ENCODE results near the gene RAB43.
"Not testable (repeated sequence)": the region's sequence is repeated elsewhere in the genome, so short reads cannot be mapped to it uniquely, and the experiment has no call there.

Gene RAB43

DNA sequence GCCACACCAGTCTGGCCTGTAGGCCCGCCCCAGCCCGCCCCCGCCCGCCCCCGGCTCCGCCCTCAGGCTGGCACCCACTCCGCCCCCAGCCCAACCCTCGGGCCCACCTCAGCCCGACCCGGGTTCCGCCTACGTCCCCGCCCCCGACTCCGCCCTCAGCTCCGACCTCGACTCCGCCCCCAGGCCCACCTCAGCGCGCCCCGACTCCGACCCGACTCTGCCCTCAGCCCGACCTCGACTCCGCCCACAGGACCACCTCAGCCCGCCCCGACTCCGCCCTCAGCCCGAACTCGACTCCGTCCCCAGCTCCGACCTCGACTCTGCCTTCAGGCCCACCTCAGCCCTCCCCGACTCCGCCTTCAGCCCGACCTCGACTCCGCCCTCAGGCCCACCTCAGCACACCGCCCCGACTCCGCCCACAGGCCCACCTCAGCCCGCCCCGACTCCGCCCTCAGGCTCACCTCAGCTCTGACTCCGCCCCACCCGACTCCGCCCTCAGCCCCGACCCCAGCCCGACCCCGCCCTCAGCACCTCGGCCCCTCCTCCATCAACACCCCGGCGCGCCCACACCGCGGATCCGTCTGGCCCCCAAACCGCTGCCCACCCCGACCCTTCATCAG, at the start of gene RAB43:
Gene RAB43 (minus strand): TSS at position 13 of the 620 bp plus-strand sequence. CDS start 315 bp downstream, outside the sequence.
- peak in 1 of 2 experiments; percentile 12 for DNase-seq

DNA sequence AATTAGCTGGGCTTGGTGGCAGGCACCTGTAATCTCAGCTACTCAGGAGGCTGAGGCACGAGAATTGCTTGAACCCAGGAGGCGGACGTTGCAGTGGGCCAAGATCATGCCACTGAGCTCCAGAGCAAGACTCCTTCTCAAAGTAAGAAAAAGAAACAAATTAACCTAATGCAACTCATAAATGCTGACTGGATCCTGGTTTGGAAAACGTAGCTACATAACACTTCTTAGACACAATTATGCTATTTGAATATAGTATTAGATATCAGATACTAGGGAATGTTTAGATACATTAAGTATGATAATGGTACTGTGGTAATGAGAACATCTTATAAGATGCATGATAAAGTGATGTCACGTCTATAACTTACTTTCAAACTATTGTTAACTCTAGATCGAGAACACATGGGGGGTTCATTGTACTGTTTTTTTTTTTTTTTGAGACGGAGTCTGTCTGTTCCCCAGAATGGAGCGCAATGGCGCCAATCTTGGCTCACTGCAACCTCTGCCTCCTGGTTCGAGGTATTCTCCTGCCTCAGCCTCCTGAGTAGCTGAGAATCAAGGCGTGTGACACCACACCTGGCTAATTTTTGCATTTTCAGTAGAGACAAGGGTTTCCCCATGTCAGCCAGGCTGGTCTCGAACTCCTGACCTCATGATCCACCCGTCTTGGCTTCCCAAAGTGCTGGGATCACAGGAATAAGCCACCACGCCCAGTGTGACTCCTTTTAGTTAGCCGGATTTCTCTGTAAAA, 45.2 kb upstream of the RAB43 start:
- no peak for DNase-seq

DNA sequence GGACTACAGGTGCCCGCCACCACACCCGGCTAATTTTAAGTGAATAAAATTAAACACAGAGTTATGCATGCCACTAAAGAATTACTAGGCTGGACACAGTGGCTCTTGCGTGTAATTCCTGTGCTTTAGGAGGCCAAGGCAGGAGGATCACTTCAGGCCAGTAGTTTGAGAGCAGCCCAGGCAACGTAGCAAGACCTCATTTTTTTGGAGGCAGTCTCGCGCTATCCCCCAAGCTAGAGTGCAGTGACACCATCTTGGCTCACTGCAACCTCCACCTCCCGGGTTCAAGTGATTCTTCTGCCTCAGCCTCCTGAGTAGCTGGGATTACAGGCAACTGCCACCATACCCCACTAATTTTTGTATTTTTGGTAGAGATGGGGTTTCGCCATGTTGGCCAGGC, 44.0 kb upstream of the RAB43 start:
- DNase-seq = not testable (repeated sequence)

DNA sequence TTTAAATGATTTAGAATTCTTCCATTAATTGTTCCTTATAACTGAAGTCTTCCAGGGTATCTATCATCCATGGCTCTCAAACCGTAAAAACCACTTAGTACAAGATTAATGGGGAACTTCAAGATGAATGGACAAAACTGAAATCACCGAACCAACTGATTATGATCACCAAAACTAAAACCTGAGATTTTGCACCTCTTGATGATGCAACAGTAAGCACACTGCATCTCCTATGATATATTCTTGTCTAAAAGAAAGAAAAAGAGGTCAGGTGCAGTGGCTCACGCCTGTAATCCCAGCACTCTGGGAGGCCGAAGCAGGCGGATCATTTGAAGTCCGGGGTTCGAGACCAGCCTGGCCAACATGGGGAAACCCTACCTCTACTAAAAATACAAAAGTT, 42.9 kb upstream of the RAB43 start:
- DNase-seq = no peak

DNA sequence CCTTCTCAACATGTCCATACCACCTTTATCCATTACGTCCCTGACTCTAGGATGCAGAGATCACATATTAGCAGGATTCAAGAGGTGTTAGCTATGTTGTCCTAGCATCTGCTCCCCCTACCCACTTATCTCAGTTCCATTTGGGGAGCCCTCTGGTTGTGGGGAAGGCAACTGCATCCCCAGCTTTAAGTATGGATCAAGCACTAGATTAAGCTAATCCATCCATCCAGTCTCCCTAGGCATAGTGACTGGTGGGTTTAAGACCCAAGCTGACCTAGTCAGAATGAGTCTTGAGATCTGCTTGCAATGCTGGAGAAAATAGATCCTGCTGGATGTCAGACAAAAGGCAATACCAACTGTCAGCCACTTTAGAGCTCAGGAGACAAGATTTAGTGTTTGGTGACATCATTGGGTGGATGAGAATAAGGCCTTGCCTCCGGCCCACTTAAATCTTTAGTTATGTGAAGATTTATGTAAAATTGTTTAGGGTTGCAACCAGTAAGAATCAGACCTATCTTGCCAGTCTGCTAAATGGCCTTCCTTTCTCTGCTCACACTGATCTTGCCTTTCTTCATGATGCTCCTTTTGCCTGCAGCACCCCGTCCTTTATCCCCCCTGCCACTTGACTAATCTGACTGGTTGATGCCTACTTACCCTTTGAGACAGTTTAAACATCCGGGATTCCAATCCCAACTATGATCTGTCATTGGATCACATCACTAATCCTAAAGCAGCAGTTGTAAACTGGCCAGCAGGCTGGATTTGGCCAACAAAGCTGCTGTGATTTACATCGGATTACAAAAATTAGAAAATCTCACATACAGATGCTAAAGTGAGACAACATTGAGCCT, 41.4 kb upstream of the RAB43 start:
- no peak for DNase-seq

DNA sequence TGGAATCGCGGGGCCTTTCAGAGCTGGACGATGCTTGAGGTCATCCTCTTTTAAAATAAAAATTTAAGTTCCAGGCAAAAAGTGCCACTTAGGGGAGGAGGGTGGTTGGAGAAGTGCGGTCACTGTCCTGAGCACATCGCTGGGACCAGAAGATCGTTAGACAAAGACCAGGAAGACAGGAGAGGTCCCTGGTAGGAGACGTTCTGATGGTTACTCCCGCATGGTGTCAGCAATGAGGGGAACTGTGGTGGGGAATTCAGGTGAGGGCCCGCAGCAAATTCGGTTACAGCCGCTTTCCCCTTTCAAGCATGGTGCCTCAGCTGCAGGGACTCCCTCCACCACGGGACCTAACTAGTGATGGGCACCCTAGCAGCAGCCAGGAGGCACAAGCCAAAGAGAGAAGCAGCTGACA, 40.3 kb upstream of the RAB43 start:
- no peak for DNase-seq

DNA sequence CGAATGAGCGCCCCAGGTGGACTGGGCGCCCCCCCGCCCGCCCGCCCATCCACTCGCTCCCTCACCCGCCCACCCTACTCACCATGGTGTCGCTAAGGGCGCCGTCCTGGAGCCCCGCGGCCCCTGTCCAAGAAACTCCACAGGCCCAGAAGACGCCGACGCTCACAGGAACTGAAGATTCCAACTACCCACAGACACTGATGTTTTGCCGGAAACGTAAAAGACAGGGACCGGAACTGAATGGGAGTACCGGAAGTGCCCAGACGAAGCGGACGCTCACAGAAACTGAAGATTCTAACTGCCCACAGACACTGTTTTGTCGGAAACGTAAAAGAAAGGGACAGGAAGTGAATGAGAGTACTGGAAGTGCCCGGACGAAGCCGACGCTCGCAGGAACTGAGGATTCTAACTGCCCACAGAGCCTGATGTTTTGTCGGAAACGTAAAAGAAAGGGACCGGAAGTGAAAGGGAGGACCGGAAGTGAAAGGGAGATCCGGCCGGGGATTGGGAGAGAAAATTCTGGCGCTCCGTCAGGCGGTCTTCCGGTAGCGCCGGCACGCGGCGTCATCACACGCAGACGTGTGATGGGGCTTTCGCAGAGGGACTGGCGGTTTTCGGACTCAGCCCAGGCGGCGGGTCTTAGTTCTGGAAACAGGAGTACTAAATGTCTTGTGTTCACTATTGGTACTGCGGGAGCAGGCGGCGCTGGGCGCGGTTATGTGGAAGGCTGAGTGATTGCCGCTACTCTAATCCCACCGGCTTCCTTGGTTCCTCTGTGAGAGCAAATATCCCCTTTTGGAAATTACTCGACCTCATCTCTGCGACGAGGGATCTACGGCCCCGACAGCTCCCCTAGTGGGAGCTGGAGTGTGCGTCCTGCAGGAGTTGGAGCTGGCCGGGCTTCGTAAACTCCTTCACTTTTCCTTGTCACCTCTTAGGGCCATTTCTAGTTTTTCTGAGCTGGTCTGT, 39.6 kb upstream of the RAB43 start, which contains the start of gene ISY1:
Gene ISY1 (minus strand): TSS at position 173 of the 969 bp plus-strand sequence. CDS start 88 bp downstream, at position 85.
- DNase-seq = peak; percentile 85 to 90

DNA sequence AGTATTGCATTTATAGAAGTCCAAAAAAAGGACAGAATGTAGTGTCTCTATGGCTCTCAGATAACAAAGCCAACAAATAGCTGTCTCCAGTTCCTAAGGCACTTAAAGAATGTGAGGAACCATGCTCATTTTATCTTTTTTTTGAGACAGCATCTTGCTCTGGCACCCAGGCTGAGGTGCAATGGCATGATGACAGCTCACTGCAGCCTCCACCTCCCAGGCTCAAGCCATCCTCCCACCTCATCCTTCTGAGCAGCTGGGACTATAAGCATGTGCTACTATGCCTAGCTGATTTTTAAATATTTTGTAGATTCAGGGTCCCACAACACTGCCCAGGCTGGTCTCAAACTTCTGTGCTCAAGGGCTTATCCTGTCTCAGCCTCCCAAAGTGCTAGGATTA, 23.2 kb upstream of the RAB43 start:
- DNase-seq = no peak

DNA sequence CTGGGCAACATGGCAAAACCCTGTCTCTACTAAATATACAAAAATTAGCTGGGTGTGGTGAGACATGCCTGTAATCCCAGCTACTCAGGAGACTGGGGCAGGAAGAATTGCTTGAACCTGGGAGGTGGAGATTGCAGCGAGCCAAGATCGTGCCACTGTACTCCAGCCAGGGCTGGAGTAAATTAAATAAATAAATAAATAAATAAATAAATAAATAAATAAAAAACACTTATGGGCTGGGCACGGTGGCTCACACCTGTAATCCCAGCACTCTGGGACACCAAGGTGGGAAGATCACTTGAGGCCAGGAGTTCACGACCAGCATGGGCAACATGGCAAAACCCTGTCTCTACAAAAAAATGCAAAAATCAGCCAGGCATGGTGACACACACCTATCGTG, 19.4 kb upstream of the RAB43 start:
- DNase-seq = not testable (repeated sequence)

DNA sequence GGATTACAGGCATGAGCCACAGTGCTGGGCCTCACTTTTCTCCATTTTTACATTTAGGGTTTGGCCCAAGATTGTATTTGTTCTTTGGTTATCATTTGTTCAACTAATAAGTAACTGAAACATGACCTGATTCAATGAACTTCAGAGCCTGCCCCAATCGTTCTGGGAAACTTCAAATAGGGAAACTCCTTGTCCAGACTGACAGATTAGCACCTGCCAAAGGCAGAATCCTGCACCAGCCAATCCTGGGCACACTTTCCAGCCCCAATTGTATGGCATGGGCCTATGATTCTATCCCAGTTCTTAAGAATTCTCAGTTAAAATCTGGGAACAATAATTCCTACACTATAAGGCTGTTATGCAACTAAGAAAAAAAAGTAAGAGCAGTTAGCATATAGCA, 18.3 kb upstream of the RAB43 start:
- DNase-seq = no peak

DNA sequence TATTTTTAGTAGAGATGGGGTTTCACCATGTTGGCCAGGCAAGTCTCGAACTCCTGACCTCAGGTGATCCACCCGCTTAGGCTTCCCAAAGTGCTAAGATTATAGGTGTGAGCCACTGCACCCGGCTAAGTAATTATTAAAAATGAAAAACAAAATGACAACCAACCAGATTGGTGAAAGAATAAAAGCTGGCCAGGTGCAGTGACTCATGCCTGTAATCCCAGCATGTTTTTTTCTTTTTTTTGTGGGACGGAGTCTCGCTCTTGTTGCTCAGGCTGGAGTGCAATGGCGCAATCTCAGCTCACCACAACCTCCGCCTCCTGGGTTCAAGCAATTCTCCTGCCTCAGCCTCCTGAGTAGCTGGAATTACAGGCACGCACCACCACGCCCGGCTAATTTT, 14.7 kb upstream of the RAB43 start:
- DNase-seq = not testable (repeated sequence)

DNA sequence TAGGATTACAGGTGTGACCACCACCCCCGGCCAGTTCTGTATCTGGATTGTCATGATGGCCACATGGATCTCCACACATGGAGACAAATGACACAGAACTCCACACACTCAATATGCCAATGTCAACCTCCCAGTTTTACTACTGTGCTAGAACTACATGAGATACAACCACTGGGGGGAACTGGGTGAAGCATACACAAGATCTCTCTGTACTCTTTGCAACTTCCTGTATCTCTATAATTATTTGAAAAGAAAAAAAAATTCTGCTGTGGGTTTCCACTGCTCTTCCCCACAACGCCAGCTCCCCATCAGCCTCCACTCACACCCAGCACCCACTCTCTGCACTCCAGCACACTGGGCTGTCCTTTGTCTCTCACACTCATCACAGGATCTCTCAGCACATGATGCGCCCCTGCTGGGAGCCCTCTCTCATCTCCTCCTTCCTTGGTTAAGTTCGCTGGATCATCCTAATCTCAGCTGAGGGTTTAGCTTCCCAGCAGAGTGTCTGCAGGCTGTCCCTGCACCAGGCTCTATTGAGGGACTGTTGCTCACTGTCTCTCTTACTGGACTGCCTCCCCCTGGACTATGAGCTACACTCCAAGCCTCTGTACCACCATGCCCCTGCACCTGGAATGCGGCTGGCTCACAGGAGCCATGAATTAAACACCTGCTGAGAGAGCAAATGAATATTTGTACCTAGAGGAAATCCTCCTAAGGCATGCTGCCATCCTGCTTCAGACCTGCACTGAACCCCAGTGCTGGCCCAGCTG, 10.7 kb upstream of the RAB43 start:
- no peak for DNase-seq

DNA sequence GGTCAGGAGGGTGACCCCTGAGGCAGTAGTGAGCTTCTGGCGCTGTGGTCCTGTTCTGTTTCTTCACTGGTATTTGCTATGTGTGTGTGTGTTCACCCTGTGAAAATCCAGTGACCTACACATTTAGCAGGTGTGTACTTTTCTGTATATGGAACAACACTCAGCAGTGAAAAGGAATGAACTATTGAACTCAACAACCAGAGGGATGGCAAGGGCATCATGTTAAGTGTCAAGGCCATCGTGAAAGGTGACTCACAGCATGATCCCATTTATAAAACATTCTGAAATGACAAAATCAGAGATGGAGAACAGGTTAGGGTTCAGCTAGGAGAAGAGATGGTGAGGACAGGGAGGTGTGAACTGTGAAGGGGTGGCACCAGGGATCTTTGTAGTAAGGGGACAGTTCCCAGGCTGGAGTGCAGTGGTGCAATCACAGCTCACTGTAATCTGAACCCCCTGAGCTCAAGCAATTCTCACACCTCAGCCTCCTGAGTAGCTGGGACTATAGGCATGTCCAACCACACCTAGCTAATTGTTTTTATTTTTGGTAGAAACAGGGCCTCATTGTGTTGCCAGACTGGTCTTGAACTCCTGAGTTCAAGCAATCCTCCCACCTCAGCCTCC, 10.0 kb upstream of the RAB43 start:
- no peak for DNase-seq

DNA sequence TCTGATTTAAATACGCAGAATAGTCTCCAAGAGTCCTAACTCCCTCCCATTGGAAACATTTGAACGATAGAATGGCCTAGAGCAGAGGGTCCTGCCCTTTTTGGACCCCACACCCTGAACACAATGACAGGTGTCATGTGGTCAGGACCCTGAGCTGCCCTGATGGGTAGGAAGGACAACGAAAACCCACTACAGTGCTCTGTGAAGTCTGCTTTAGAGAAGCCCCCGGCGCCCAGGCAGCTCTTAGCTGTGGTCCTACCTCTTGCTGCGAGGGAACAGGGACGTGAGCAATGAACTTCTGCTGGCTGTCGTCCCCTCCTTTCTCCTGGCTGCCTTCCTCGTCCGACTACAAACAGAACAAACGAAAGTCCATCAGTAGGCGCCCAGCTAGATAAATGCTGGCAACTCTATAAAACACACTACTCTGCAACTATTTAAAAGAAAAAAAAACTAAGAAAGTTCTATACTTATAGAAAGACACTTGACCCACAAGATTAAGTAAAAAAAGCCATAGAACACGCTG, 8.7 kb upstream of the RAB43 start:
- DNase-seq = no peak

DNA sequence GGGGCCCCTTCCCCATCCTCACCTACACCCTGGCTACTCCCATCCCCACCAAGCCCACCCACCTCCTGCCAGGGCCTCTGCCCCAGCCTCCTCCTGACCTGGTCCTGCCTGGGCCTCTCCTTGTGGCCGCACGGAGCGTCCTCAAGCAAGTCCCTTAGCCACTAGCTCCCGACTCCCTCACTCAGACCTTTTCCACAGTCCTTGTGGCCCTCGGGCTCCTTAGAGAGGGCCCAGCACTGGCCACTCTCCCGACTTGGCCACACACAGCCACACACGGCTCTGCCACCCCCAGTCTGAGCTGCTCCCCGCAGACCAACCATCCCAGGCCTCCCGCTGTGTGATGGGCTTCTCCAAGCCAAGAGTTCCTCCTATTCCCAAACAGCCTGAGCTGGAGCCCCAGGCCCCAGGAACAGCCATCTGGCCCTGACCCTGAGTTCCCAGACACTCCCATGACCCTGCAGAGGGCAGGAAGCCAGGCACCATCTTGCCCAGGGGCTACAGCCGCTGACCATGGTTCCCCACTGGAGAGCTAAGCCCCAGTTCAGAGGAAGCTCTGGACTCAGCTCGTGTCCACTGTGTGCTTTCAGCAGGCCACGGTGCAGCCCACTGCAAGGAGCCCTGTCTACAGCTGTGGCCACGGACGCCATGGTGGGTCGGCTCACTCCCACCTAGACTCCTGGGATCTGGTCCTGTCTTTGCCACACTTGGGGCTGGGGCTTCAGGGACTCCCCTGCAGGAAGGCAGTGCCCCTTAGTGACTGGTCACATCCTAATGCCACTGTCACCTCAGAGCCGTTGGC, 7.0 kb upstream of the RAB43 start:
- no peak for DNase-seq

DNA sequence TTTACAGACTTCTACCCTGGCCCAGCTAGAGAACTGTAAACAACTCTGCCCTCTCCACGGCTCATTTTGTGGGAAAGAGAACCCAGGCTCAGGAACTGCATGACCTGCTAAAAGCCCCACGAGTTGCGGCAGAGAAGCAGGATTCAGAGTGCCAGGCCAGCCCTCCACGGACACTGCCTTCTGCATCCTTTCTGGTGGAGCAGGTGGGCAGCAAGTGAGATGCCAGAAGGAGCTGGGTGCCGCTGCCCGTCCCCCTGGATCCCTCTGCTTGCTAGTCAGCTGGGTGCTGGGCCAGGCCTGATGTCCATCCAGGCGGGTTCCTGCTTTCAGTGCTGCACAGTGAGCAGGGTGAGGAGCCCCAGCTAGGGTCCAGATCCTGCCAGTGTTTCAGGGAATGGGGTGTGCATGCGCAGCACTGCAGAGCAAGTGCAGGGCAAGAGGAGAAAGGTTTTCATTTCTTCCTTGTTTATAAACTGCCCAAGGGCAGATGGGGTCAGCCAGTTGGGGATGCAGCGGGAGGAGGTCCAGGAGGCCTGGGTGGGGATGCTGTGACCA, 5.2 kb upstream of the RAB43 start:
- DNase-seq = no peak

DNA sequence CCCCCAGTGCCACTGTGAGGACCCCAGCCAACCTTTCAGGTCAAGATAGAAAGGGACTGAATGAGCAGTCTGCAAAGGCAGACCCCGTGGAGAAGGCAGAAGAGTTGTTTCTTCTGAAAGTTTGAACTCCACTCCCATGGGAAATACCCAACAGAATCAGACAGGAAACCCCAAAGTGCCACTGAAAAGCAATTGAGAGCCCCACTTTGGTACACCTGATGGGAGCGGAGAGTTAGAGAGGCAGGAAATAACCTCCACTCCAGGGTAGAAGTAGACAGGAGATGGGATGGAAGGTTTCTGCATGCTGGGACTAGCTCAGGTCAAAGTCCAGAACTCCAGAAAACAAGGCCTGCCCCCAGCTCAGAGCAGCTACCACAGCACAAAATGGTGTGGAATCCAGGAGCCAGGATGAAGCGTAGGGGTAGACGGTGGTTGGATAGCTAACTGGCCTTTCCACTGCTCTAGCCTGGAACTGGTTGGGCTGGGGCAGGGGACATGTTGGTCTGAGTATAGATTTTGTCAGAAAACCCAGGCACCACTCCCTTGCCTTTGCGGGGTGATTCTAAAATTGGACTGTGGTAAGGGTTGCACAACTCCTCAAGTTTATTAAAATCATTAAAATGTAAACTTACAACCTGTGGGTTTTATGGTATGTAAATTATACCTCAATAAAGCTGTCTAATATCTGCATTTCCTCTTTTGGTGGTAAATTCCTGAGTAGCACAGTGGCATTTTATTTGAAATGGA, 1.9 kb upstream of the RAB43 start:
- no peak for DNase-seq

DNA sequence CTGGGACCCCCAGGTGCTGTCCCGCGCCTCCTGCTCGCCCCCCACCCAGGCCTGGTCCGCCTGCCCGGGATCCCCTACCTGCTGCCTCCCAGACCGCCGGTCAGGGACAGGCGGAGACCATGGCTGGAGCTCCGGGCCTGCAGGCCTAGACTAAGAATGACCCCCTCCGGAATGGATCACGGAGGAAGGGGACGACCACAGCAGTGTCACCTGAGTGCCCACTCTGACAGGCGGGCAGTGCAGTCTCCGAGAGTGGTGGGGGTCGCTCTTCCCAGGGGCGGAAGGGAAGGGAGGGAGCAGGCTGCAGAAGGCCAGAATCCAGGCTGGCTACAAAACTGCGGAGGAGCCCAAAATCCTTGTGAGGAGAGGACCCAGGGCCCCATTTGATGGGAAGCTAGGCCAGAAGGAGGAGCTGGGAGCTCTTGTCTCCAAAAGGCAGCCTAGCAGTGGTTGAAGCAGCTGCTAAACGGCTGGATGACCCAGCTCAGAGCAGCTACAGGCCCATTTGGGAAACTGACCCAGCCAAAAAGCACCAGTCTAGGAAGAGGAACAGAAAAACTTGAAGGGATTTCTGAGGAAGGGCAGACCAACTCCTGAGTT, 908 bp upstream of the RAB43 start:
- no peak for DNase-seq
